ENCODE measurements around the gene POLDIP2. TPM values are rescaled to one million over a fixed set of nuclear protein-coding genes. Genes with fewer than 3 reads are reported as not detected.

POLDIP2 gene
- total and polyA plus RNA-seq, 2 of the 13 experiments (the other 11 are each of a cell fraction or from before 2014, with no cell fraction given), result 85.9 to 114 TPM

- TF ChIP-seq SNAPC5 (CRISPR knock-in tag; IDR thresholded peaks at IDR 0.05; ENCODE audit: borderline replicate concordance), result peak; percentile 92; the same call in 1 of the 2 replicates
- TF ChIP-seq SNAI1 (CRISPR knock-in tag; IDR thresholded peaks at IDR 0.05; ENCODE audit: borderline replicate concordance), result 0 out of 2 replicates have a peak, but pooled peaks have one; percentile 43
- peak; percentile 51; the same call in 1 of the 2 replicates for TF ChIP-seq TFAP4 (IDR thresholded peaks at IDR 0.05; ENCODE audit: borderline replicate concordance, low read depth)
- TF ChIP-seq ELF4 (CRISPR knock-in tag; IDR thresholded peaks at IDR 0.05; ENCODE audit: borderline replicate concordance), result peak; percentile 65; the same call in 1 of the 2 replicates
- no peak for TF ChIP-seq XBP1 (CRISPR knock-in tag; IDR thresholded peaks at IDR 0.05)
- no peak for TF ChIP-seq ZNF784 (CRISPR knock-in tag; IDR thresholded peaks at IDR 0.05; ENCODE audit: borderline replicate concordance)
- no peak for TF ChIP-seq ZNF20 (CRISPR knock-in tag; IDR thresholded peaks at IDR 0.05)
- TF ChIP-seq ZNF615 (CRISPR knock-in tag; IDR thresholded peaks at IDR 0.05; ENCODE audit: borderline replicate concordance), result peak; percentile 60; the same call in 1 of the 2 replicates
- no peak for TF ChIP-seq ZNF276 (CRISPR knock-in tag; IDR thresholded peaks at IDR 0.05; ENCODE audit: low read depth)
- peak; percentile 83; the same call in 1 of the 2 replicates for TF ChIP-seq ZSCAN5A (CRISPR knock-in tag; IDR thresholded peaks at IDR 0.05; ENCODE audit: borderline replicate concordance)
- TF ChIP-seq AGO2 (optimal IDR thresholded peaks at IDR 0.05; ENCODE audit: low read depth, low read length), result peak; percentile 93
- TF ChIP-seq ZNF547 (CRISPR knock-in tag; IDR thresholded peaks at IDR 0.05), result no peak
- no peak for TF ChIP-seq ZNF703 (CRISPR knock-in tag; IDR thresholded peaks at IDR 0.05; ENCODE audit: borderline replicate concordance)
- TF ChIP-seq ZBTB2 (CRISPR knock-in tag; IDR thresholded peaks at IDR 0.05; ENCODE audit: low read depth), result peak; percentile 81
- TF ChIP-seq MYC (CRISPR knock-in tag; IDR thresholded peaks at IDR 0.05; ENCODE audit: borderline replicate concordance), result peak; percentile 85
- no peak for TF ChIP-seq PRDM4 (CRISPR knock-in tag; IDR thresholded peaks at IDR 0.05; ENCODE audit: borderline replicate concordance)
Measured at GRCh38 chr17:28357061-28357900, at the start of gene POLDIP2 (continued).
